ENCODE measurements around the gene CRISPLD2. TPM values are rescaled to one million over a fixed set of nuclear protein-coding genes. Genes with fewer than 3 reads are reported as not detected.

Gene CRISPLD2
- total RNA-seq, 1 donor from 2014 or later = 11.8 TPM

DNA sequence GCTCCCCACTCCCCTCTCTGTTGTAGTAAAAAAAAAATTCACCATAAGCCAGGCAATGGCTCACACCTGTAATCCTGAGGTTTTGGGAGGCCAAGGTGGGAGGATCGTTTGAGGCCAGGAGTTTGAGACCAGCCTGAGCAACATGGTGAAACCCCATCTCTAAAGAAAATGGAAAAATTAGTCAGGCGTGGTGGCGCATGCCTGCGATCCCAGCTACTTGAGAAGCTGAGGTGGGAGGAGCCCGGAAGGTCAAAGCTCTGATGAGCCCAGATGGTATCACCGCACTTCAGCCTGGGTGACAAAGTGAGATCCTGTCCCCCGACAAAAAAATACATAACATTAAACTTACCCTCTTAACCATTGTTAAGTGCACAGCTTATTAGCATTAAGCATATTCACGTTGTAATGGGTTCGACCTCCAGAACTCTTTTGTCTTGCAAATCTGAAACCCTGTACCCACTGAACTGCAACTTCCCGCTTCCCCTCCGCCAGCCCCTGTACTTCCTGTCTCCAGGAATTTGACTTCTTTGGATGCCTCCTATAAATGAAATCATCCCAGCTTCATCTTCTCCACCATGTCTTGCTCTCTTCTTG lies 66.8 kb downstream of the CRISPLD2 start:
- no peak for DNase-seq

DNA sequence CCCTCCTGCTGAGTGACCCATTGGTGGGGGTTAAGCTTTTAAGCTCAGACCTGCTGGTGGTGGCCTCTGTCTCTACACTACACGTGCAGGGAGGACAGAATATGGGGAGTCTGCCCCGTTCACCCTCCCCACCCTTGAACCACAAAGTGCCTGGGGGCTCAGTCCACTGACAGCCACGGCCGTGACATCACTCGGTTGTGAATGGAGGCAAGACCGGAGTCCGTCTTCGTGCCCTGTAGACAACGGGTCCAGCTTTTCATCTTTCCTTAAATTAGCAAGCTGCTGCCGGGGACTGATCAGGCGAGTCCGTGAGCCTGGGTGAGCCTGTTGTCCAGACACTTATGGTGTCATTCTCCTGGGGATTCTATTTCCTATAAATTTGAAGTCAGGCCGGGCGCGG lies 67.4 kb downstream of the CRISPLD2 start:
- DNase-seq = no peak

DNA sequence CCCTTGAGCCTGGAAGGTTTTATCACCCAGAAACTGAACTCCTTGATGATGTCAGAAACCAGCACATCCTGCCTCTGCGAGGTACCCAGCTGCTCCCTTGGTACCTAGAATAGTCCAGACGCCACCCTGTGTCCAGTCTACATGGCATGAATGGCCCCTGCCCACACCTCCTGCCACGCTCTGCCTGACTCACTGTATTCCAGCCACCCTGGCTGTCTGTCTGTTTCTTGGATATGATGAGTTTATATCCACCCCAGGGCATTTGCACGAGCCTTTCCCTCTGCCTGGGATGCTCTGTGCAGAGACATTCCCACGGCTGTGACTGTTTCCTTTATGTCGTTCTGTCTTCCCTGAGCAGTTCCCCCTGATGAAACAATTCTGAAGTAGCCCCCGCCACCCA lies 68.7 kb downstream of the CRISPLD2 start:
- DNase-seq = no peak

DNA sequence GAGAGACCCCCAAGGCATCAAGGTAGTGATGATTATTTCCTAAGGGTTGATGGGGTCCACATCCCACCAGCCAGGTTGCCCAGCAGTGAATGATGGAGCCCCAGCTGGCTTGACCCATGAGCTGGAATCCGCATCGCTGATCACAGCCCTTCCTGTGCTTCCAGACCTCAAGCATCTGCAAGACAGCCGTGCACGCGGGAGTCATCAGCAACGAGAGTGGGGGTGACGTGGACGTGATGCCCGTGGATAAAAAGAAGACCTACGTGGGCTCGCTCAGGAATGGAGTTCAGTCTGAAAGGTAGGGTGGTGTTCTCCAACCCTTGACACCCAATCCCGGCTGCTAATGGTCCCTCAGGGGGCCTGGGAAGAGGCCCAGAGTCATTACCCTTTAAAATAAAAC lies 69.3 kb downstream of the CRISPLD2 start:
- no peak for DNase-seq

DNA sequence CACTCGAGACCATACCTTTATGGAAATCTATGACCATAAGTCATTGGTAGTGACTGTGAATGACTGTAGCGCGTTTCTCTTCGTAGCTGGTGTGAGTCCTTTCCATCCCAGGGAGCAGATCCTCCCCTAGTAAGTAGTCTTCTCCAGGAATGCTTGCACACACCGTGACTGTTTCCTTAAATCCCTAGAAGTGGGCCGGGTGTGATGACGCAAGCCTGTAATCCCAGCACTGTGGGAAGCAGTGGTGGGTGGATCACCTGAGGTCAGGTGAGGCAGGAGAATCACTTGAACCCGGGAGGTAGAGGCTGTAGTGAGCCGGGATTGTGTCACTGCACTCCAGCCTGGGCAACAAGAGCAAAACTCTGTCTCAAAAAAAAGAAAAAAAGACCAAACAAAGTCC lies 70.6 kb downstream of the CRISPLD2 start:
- DNase-seq = no peak

DNA sequence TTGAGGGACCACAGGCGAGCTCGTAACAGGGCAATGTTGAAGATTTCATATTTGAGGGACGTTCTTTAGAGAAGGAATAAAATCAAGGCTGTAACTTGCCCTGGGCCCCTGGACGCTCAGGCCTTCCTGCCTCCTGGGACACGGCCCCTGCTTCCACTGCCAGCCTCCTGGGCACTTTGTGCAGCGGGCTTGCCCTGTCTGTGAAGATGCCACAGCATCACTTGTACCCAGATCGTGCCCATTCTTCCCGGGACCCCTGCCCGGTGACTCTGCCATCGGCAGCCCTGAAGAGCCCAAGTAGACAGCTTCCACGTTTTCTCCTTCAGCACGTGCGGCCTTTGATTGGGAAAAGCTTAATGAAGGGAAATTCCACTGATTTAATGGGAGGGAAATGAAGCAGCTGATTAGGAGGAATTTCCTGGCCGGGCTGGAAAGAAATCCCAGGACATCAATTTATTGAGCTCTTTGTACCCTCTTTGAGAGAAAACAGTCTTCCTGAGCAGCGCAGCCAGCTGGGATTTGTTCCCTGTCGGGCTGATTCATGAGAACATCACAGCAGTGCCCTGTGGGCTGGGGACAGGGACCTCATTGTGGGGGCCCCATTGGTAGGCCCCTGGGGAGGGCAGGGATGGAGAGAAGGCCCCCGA lies 71.5 kb downstream of the CRISPLD2 start:
- DNase-seq = peak; percentile 44

DNA sequence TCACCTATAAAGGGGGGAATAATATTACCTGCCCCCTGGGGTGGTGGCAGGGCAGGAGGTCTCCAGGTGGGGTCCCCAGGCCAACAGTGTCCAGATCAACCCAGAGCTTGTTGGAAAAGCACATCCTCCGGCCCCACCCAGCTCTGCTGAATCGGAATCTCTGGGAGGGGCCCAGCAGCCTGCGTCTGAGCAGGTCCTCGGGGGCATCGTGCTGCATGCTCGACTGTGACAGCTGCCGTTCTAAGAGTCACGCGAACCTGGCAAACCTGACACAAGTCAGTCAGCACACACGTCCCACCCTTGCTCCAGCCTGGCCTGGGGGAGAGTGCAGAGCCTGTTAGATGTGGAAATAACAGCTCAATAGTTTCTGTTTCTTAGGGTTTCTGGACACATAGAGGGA lies 72.3 kb downstream of the CRISPLD2 start:
- DNase-seq = no peak

DNA sequence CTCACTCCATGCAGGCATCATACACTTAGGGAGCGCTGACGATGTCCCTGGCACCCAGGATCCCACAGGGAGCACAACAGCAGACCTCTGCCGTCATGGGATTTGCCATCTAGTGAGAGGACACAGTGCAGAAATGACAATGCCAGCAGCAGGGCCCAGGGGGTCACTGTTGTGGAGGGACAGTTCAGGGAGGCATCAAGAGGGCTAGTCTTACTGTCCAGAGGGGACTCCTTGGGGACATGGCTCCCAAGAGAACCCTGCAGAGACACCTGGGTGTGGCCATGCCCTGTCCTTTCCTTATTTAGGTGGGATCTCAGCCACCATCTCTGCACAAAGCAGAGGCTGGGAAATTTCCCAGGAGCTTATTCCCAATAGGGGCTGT lies 73.7 kb downstream of the CRISPLD2 start:
- DNase-seq = no peak

DNA sequence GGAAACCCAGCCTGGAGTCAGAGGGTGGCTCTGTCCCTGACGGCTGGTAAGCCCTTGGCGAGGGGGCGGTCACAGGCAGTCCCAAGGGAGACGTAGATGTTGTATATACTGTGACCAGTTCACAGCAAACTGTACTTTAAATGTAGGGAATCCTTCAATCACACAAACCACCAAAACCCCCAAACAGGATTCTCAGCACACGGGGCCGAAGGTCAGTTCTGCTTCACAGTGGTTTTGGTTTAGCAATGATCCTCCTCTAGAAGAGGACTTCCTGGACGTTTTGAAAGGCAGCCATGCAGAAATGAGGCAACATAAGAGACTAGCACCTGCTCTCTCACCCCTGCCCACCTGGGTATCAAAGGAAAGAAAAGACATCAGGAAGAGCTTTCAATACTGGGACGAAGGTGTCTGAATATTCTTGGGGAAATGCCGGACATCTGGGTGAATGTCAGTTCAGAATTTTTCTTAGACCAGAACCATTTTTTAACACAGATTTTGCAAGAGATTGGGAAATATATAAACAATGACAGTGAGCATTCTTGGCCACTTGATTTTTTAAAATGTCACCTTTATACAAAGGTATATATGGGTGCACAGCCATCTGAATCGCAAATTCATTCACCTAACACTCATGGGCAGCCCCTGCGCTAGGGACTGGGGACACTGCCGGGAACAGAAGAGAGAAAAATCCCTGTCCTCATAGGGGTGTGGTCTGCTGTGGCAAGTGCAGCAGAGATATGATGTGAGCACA lies 74.2 kb downstream of the CRISPLD2 start:
- no peak for DNase-seq

DNA sequence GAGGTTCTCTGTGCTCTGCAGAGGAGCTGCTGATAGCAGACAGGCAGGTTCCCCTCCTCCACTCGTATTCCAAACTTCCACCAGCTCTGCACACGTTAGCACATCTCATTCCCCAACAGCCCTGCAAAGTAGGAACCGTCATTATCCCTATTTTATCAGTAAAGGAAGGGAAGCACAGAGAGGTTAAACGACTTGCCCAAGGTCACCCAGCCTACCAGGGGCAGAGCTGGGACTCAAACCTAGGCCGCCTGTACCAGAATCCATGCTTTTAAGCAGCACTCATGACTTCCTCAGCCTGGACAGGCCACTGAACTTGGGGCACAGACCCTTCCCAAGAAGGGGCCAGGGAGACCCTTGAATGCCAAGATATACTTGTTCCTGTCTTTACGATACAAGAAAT lies 75.2 kb downstream of the CRISPLD2 start:
- no peak for DNase-seq

DNA sequence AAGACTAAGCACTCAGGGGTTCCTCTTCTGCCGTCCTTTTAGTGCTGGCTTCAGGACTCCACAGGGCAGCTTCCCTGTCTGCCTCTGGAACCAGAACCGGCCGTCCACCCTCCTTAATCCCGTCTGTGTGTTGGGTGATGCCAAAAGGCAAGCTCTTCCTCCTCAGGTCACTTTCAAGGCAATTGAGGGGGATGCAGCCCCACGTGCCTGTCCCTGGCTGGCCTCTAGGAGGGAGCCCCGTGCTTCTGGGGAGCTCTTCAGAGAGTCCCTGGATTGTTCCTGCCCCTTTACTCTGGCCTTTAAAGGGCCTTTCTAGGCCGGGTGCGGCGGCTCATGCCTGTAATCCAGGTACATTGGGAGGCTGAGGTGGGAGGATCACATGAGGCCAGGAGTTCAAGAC lies 77.1 kb downstream of the CRISPLD2 start:
- DNase-seq = no peak

DNA sequence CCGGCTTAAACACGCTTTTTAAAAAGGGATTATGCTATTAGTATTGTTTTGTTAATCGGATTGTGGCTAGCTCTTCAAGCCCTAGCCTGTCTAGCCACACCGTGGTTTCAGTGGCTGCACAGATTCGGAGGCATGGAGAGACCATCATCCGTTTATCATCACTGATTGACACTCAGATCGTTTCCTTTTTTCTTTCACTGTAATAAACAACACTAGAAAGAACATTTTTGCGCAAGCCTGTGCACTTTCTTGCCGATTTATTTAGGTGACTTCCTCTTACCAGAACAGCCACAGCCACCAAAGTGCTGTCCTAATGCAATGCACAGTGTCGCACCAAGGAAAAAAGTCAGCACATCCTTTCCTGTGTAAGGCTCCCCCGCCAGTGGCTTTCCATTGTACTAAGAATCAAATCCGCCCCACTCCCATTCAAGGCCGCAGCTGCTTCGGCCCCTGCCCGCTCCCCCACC lies 78.2 kb downstream of the CRISPLD2 start:
- DNase-seq = no peak

DNA sequence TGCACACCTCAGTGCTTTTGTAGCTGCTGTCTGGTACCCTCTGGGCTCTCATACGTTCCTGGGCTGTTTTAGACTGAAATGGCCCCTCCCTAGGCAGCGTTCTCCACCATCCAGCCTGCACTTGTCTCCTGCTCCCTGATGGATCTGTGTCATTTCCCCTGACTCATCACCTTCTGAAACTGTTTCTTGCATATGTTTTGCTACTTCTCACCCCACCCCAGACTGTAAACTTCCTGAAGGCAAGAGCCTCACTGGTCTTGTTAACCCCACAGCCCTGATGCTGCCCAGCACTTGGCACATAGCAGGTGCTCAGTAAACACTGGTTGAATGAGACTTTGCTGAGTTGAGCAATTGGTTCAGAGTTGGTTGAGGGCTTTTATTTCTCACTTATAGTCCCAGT lies 78.7 kb downstream of the CRISPLD2 start:
- no peak for DNase-seq

DNA sequence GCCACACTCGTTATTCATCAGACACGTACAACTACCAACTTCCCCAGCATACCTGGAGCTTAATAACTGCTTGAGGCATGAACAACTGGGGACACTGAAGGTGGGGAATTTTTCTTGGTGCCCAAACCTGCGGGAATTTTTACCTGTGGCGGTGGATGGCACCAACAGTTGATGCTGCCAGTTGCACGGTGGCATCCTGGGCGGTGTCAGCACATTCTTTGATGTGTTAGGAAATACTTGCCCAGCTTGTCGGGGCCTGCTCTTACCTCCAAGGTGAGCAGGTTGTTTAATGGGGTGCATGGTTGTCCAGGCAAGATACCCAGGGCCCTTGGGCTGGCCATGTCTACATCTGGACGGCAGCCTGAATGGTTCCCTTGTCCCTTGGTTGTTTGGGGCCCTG lies 79.6 kb downstream of the CRISPLD2 start:
- no peak for DNase-seq

DNA sequence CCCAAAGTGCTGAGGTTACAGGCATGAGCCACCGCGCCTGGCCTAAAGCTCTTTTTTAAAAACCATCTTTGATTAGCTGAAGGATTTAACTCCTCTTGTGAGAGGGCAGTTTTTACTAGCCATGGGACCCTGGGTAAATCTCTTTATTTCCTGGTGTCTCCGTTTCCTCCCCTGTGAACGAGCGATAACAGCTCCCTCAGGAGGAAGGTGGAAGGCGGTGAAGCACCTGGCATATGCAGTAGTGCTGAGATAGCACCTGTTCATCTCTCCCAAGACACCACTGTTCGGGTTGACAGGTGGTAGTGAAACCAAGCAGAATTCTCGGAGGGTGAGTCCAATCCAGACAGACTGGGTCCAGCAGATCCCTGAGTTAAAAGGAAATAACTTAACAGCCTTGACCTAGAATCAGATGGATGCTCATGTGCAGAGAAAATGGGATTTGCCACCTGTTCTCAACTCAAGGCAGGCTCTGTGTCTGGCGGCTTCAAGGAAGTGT lies 86.2 kb downstream of the CRISPLD2 start:
- DNase-seq = no peak

DNA sequence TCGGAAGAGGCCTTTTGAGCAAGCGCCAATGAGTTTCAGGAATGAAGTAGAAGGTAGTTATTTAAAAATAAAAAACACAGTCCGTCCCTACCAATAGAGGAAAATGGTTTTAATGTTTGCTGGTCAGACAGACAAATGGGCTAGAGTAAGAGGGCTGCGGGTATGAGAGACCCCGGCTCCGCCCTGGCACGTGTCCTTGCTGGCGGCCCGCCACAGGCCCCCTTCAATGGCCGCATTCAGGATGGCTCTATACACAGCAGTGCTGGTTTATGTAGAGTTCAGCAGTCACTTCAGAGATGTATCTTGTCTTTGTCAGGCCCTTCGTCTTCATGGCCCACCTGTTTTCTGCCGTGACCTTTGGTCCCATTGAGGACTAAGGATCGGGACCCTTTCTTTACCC lies 87.3 kb downstream of the CRISPLD2 start:
- no peak for DNase-seq

DNA sequence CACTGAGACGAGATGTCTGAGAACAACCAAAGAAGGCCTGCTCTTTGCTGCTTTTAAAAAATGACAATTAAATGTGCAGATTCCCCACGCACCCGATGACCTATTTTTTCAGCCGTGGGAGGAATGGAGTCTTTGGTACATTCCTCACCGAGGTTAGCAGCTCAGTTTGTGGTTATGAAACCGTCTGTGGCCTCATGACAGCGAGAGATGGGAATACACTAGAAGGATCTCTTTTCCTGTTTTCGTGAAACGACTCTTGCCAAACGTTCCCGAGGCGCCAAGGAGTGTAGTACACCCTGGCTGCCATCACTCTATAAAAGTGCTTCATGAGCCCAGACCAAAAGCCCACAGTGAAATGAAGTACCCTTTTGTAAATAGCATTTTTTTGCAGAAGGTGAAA lies 87.8 kb downstream of the CRISPLD2 start:
- DNase-seq = no peak

DNA sequence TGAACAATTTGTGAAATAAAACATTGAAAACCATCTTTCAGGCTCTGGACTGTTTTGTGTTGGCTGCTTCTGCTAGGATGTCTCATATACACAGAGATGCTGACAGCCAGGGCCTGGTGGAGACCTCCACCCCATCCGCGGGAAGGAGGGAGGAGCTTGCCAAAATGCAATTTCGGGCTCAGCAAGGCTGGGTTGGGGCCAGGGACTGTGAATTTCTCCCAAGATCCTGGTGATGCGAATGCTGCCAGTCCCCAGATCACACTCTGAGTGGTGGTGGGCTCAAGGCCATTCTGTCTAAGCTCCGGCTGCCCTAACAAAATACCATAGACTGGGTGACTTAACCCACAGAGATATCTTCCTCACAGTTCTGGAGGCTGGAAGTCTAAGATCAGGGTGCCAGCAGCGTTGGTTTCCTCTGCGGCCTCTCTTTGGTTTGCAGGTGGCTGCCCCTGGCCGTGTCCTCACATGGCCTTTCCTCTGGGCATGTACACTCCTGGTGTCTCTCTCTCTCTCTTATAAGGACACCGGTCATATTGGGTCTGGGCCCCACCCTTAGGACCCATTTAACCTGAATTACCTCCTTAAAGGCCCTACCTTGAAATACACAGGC lies 89.8 kb downstream of the CRISPLD2 start:
- DNase-seq = no peak

DNA sequence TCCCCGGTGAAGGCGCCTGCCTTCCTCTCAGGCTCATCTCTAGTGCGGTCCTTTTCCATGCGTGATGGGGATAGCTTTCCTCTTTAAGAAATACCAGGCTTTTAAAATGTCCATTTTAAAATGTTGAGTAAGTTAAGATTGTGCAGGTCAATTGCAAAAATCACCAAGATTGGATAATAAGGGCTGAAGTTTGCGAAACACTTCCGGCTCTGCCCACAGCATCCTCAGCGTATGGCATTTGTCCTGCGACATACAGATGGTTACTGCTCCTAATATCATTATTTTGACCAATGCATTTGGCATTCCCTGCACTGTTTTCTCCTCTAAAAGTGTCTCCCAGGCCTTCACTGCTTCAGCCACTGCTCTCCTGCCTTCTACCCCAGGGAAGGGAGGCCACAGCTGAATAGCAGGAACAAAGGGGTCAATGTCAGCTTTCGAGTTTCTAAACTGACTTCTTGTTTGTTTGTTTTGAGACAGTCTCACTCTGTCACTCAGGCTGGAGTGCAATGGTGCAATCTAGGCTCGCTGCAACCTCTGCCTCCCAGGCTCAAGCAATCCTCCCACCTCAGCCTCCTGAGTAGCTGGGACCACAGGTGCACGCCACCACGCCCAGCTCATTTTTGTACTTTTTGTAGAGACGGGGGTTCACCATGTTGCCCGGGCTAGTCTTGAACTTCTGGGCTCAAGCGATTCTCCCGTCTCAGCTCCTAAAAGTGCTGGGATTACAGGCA lies 91.9 kb downstream of the CRISPLD2 start:
- DNase-seq = no peak

DNA sequence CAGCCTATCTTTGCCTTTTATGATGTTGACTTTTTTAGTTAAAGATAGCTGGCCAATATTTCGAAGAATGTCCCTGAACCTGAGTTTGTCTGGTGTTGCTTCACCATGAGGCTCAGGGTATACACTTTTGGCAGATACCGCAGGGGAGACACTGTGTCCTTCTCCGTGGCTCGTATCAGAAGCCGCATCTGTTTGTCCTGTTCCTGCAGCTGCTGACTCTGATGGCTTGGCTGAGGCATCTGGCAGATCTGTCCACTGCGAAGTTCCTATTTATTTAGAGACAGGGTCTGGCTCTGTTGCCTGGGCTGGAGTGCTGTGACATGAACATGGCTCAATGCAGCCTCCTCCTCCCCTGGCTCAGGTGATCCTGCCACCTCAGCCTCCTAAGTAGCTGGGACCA lies 93.5 kb downstream of the CRISPLD2 start:
- DNase-seq = no peak

DNA sequence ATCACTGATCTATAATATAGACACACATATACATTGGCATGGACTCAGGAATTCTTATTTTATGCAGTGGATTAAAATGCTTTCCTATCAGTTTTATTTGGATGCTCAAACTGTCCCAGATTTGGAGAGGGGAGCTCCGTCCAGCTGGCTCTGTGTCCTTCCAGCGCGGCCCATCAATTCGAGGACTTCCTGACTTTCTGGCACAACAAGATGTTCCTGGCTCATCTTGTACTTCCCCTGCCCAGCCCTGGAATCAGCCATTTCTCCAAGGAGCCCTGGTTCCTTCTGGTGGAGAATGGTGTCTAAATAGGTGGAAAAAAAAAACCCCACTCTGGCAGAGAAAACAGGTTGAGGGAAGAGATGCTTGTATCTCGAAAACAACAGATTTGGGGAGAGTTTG lies 94.5 kb downstream of the CRISPLD2 start:
- no peak for DNase-seq

DNA sequence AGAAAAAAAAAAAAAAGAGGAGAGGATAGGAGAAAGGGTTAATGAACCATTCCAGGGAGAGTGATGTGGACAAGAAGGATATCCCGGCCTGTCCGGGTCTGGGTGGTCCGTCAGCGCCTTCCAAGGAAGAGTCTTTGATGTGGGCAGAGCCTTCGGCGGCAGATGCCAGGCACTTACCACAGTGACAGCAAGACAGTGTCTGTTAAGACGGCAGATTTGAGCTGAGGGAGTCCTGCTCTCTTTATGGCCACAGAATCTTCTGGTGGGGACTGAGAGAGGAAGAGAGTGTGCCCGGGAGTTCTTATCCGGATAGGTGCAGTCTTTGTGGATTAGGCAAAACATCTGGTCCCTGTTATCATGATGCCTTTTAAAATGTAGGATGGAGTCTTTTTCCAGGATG lies 96.4 kb downstream of the CRISPLD2 start:
- DNase-seq = no peak

DNA sequence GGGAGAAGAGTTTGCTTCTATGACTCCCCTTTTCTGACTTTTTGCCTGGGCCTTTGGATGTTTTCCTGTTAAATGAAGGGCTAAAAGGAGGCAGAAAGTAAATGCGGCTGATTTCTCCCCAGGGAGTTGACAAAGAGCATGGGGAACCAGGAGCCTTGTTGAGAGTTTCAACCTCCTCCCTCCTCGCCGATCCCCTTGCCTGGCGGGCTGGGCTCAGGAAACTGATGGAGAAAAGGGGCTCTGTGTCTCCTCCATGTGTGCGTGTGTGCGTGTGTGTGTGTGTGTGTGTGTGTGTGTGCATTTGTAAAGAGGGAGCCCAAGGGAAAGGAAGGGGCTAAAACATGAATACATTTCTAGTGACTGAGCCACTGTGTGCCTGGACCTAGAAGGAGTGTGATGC lies 97.1 kb downstream of the CRISPLD2 start:
- no peak for DNase-seq
